ENCODE data around the gene PPP1R13L.

PPP1R13L gene

DNA sequence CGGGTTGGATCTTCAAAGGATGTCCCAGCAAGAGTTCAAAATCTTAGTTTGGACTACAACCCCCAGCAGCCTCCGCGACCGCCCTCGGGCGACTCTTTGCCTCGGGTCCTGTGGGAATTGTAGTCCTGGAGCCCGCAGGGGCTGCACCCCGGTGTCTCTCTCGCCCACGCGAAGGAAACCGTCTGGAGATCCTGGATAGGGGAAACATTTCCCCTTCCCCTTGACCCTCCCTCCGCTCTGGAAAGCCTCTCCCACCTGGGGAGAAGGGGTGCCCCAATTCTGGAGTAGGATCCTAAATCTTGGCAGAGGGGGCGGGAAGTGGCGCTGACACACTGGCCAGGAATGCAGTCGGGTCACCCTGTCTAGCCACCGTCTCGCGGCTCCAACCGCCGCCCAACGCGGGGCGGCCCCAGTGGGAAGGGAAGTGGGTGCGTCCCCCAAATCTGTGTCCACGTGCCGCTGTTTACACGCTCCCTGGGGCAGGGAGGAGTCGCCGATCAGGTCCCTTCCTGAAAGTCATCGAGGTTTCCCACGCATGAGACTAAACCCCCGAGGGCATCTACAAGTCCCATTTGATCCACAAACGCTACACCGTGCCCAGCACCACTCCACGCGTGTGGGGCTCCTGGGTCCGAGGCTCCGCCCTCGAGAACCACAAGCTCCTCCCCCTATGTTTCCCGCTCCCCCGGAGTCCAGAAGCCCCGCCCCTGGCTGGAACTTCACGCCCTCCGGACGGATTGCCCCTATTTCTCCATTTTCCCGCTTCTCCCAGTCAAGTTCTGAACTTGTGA lies 761 bp upstream of the PPP1R13L start:
- H3K9me2 ChIP-seq (replicated peaks; ENCODE audit: control insufficient read depth, low read length): no peaks in the 10 kb centered on the region
- no peaks in the 10 kb centered on the region for H3K9me3 ChIP-seq (ENCODE audit: control insufficient read depth, insufficient read depth, low read length)
- peak overlapping the region; percentile 95 for H3K4me3 ChIP-seq (ENCODE audit: low read length)
- H4K20me1 ChIP-seq (ENCODE audit: control insufficient read depth, insufficient read depth, low read depth, low read length): no peaks in the 10 kb centered on the region
- peaks cover 20% of the 10 kb centered on the region for H3K36me3 ChIP-seq (ENCODE audit: control insufficient read depth, low read length)
- H3K4me1 ChIP-seq (ENCODE audit: control insufficient read depth, low read length): peaks cover 52% of the 10 kb centered on the region
- peaks cover 12% of the 10 kb centered on the region for H3K27me3 ChIP-seq (ENCODE audit: control insufficient read depth, low read length)
- peak overlapping the region; percentile 83 for H3K27ac ChIP-seq (ENCODE audit: low read depth, low read length)
- H3F3A ChIP-seq (ENCODE audit: control insufficient read depth, insufficient read depth): peaks cover 12% of the 10 kb centered on the region; the same call in 1 of the 2 replicates
- H3K79me2 ChIP-seq (ENCODE audit: control insufficient read depth, low read length): peaks cover 31% of the 10 kb centered on the region
- peak overlapping the region; percentile 91 for H3K4me2 ChIP-seq (ENCODE audit: low read length)
- no peak for TF ChIP-seq EZH2phosphoT487 (IDR thresholded peaks at IDR 0.05; ENCODE audit: borderline replicate concordance, low read length)
- TF ChIP-seq, protein P1, sequence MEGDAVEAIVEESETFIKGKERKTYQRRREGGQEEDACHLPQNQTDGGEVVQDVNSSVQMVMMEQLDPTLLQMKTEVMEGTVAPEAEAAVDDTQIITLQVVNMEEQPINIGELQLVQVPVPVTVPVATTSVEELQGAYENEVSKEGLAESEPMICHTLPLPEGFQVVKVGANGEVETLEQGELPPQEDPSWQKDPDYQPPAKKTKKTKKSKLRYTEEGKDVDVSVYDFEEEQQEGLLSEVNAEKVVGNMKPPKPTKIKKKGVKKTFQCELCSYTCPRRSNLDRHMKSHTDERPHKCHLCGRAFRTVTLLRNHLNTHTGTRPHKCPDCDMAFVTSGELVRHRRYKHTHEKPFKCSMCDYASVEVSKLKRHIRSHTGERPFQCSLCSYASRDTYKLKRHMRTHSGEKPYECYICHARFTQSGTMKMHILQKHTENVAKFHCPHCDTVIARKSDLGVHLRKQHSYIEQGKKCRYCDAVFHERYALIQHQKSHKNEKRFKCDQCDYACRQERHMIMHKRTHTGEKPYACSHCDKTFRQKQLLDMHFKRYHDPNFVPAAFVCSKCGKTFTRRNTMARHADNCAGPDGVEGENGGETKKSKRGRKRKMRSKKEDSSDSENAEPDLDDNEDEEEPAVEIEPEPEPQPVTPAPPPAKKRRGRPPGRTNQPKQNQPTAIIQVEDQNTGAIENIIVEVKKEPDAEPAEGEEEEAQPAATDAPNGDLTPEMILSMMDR (IDR thresholded peaks at IDR 0.05; ENCODE audit: low read depth, low read length, poor library complexity, severe bottlenecking): no peak

DNA sequence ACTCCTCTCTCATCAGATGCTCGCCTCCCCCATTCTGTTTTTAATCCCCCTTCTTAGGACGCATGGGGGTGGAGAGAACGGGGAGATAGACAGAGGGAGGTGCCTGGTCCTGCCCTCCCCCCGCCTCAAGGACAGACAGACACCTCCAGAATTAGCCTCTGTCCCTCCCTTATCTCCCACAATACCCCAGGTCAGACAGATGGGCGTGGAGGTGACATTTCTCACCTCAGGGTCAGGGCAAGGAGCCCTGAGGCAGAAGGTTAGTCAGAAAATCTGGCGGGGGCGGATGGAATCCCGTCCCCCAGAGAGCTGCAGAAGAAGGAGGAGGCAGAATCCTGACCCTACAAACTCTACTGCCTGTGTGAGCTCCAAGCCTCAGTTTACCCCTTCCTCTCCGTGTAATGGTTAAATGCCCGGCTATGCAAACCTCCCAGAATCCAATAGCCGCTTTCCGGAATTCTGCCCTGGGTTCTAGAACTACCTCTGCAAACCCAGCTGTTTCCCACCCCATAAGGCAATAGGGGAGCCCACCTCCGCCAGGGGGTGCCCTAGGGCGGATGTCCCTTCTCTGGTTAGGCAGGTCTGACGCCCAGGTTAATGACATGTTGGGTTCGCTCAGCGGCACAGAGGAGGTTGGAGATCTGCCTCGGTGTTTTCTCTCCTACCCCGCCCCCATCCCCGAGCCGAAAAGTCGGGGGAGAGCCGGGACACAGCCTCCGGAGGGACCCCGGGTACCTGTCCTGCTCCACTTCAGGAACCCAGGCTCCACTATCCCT lies 900 bp downstream of the PPP1R13L start:
- TF ChIP-seq, protein P1 (IDR thresholded peaks at IDR 0.05; ENCODE audit: low read depth, low read length, poor library complexity, severe bottlenecking): peak; percentile 90
- no peak for TF ChIP-seq EZH2phosphoT487 (IDR thresholded peaks at IDR 0.05; ENCODE audit: borderline replicate concordance, low read length)
- H3K9me3 ChIP-seq (ENCODE audit: control insufficient read depth, insufficient read depth, low read length): no peaks in the 10 kb centered on the region
- H3K27ac ChIP-seq (ENCODE audit: low read depth, low read length): no peak overlapping the region
- peaks cover 12% of the 10 kb centered on the region; the same call in 1 of the 2 replicates for H3F3A ChIP-seq (ENCODE audit: control insufficient read depth, insufficient read depth)
- peak overlapping the region; percentile 95 for H3K4me3 ChIP-seq (ENCODE audit: low read length)
- H3K9me2 ChIP-seq (replicated peaks; ENCODE audit: control insufficient read depth, low read length): no peaks in the 10 kb centered on the region
- H3K4me2 ChIP-seq (ENCODE audit: low read length): peak overlapping the region; percentile 91
- H3K79me2 ChIP-seq (ENCODE audit: control insufficient read depth, low read length): peaks cover 25% of the 10 kb centered on the region
- peaks cover 50% of the 10 kb centered on the region for H3K4me1 ChIP-seq (ENCODE audit: control insufficient read depth, low read length)
- H3K36me3 ChIP-seq (ENCODE audit: control insufficient read depth, low read length): peaks cover 10% of the 10 kb centered on the region
- H3K27me3 ChIP-seq (ENCODE audit: control insufficient read depth, low read length): peaks cover 12% of the 10 kb centered on the region
- H4K20me1 ChIP-seq (ENCODE audit: control insufficient read depth, insufficient read depth, low read depth, low read length): no peaks in the 10 kb centered on the region

DNA sequence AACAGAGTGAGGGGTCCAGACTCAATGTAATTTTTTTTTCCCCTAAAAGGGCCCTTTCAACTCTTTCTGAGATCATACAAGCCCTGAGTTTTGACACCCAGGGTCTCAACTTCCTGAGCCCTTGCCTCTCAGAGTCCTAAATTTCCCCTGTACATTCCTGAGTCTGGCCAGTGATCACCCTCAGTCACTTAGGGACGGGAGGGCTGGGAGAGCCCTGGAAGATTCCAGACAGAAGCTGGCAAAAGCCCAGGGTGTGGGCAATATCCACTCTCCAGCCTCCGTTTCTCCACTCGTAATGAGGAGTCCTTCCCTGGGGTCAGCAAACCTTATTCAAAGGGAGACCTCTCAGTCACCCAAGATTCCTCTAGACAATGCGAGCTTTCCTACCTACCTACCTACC lies 1.6 kb downstream of the PPP1R13L start:
- Histone ChIP-seq H4K20me1 (ENCODE audit: control insufficient read depth, insufficient read depth, low read depth, low read length) (no peaks in the 10 kb centered on the region), H3F3A (ENCODE audit: control insufficient read depth, insufficient read depth) (peaks cover 12% of the 10 kb centered on the region; the same call in 1 of the 2 replicates), H3K9me2 (replicated peaks; ENCODE audit: control insufficient read depth, low read length) (no peaks in the 10 kb centered on the region), H3K9me3 (ENCODE audit: control insufficient read depth, insufficient read depth, low read length) (no peaks in the 10 kb centered on the region), H3K4me2 (ENCODE audit: low read length) (peak overlapping the region; percentile 91), H3K27ac (ENCODE audit: low read depth, low read length) (no peak overlapping the region), H3K79me2 (ENCODE audit: control insufficient read depth, low read length) (peaks cover 18% of the 10 kb centered on the region), H3K4me3 (ENCODE audit: low read length) (peak overlapping the region; percentile 95; the same call in 1 of the 2 replicates), H3K36me3 (ENCODE audit: control insufficient read depth, low read length) (peaks cover 3% of the 10 kb centered on the region), H3K27me3 (ENCODE audit: control insufficient read depth, low read length) (peaks cover 12% of the 10 kb centered on the region), H3K4me1 (ENCODE audit: control insufficient read depth, low read length) (peaks cover 54% of the 10 kb centered on the region)
- no peak for TF ChIP-seq EZH2phosphoT487 (IDR thresholded peaks at IDR 0.05; ENCODE audit: borderline replicate concordance, low read length)
- TF ChIP-seq, protein P1 (IDR thresholded peaks at IDR 0.05; ENCODE audit: low read depth, low read length, poor library complexity, severe bottlenecking): no peak
